RWPE1 (cell line): Measurements from ENCODE around the gene BCORL1.

ENCODE experiments used
- CTCF ChIA-PET: fragments of 350-600 bp; sonication (Branson Sonifier 250); formaldehyde crosslinking; extraction: SDS; loops from one replicate; lab custom pipeline; 2021; lab: Yijun Ruan, JAX
- POLR2A ChIA-PET: fragments of 400-600 bp; formaldehyde crosslinking; extraction: SDS; loops from one replicate; lab custom pipeline; 2020; ENCODE audit warnings: antibody characterized with exemption; ENCODE audit not compliant: low non-redundant PET; lab: Yijun Ruan, JAX
- DNase-seq: peaks from one replicate; pipeline ENCODE4 v3.0.0; 2012; ENCODE audit warnings: low spot score
- H3K27ac ChIP-seq: fragments of 450-650 bp; 2 replicates; pipeline ENCODE4 v1.5.1; 2017
- CTCF ChIP-seq: fragments of 450-650 bp; conservative IDR thresholded peaks from 2 replicates; pipeline ENCODE4 v1.5.1; 2017; ENCODE audit warnings: low read depth, mild to moderate bottlenecking

The BCORL1 gene

GRCh38 chrX:129955682-129956081 is 26.8 kb upstream of the BCORL1 start:
- no peak for DNase-seq
- H3K27ac ChIP-seq, result no peak overlapping the region
- ChIA-PET CTCF (no interaction called here), POLR2A (no interaction called here)
- no peak for TF ChIP-seq CTCF

- ChIA-PET POLR2A (no interaction called here), CTCF (no interaction called here)
- H3K27ac ChIP-seq, result no peak overlapping the region
- no peak for DNase-seq
- no peak for TF ChIP-seq CTCF
Observed at GRCh38 chrX:129956145-129956544, 26.3 kb upstream of the BCORL1 start.

GRCh38 chrX:129956765-129957164 is 25.7 kb upstream of the BCORL1 start:
- ChIA-PET CTCF (interaction anchor here (0.5 kb wide), 1 partner anchor 171 kb away, joined by 3 read pairs; no protein-coding TSS in a partner anchor), POLR2A (no interaction called here)
- H3K27ac ChIP-seq, result no peak overlapping the region
- DNase-seq, result no peak
- TF ChIP-seq CTCF, result no peak

GRCh38 chrX:129957241-129958082 is 25.0 kb upstream of the BCORL1 start:
- no peak for TF ChIP-seq CTCF
- ChIA-PET POLR2A (no interaction called here), CTCF (interaction anchor here (0.5 to 0.6 kb wide), 2 partner anchors 29 to 172 kb away, joined by 3 read pairs; no protein-coding TSS in a partner anchor)
- H3K27ac ChIP-seq, result 0 out of 2 replicates have a peak overlapping the region, but pooled peaks have one; percentile 8
- peak; percentile 36 for DNase-seq

GRCh38 chrX:129958083-129958465 is 24.4 kb upstream of the BCORL1 start:
- DNase-seq, result no peak
- CTCF ChIA-PET, result interaction anchor here (0.6 kb wide), 1 partner anchor 30 kb away, joined by 3 read pairs; no protein-coding TSS in a partner anchor
- POLR2A ChIA-PET, result no interaction called here
- no peak overlapping the region for H3K27ac ChIP-seq
- TF ChIP-seq CTCF, result no peak

- TF ChIP-seq CTCF, result no peak
- CTCF ChIA-PET, result no interaction called here
- no peak overlapping the region; the same call in 1 of the 2 replicates for H3K27ac ChIP-seq
- POLR2A ChIA-PET, result no interaction called here
- no peak for DNase-seq
Observed at GRCh38 chrX:129958814-129959492, 23.5 kb upstream of the BCORL1 start.
